HG02610 (cell line): Measurements from ENCODE around the gene RECQL5.
"Not testable (repeated sequence)": the region's sequence is repeated elsewhere in the genome, so short reads cannot be mapped to it uniquely, and the experiment has no call there.

Experiments
- ATAC-seq: cut with Tn5 transposase; IDR thresholded peaks from one replicate; pipeline ENCODE4 v1.9.1; 2021; ENCODE audit warnings: mild to moderate bottlenecking, moderate library complexity; ENCODE audit not compliant: unreplicated experiment

The RECQL5 gene

GRCh38 chr17:75649687-75650086 lies 17.3 kb downstream of the RECQL5 start:
- no peak for ATAC-seq

- ATAC-seq, result no peak
Observed at GRCh38 chr17:75647921-75648320, 19.0 kb downstream of the RECQL5 start.

- no peak for ATAC-seq
Observed at GRCh38 chr17:75647061-75647460, 19.9 kb downstream of the RECQL5 start.

GRCh38 chr17:75646638-75646992 lies 20.3 kb downstream of the RECQL5 start:
- ATAC-seq, result no peak

GRCh38 chr17:75645889-75646637 lies 20.9 kb downstream of the RECQL5 start:
- peak; percentile 81 for ATAC-seq

DNA sequence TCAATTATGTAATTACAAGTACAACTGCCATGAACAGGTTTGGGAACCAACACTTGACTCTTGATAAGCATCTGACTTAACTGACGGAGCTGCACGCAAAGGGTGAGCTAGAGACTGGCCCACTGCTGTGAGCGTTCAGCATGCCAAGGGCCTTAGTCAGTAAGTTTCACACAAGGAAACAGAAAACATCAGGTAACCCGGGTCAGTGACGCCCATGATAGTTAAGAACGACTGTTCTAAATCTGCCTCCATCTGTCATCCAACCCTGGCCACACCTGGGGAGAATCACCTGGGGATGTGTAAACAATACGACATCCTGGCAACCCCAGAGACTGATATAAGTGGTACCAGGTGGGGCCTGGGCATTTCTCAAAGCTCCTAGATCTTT lies 21.5 kb downstream of the RECQL5 start:
- no peak for ATAC-seq

DNA sequence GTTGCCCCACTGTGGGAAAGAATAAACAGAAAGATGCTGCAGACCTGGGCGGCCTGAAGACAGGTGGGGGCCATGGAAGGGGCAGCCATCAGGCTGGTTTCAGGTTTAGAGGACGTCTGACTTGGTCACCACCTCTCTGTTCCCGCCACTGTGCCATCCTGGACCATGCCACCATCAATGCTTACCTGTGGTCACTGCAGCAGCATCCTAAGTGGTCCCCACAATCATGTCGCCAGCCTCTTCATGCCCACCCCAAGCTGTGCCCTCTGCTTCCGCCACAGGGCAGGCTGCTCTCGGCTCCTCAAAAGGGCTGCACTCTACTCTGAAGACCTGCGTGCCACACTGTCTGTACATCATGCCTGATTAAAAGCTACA lies 23.3 kb downstream of the RECQL5 start:
- no peak for ATAC-seq

- ATAC-seq, result no peak
Observed at GRCh38 chr17:75642784-75643642, 23.9 kb downstream of the RECQL5 start.

GRCh38 chr17:75642182-75642783 lies 24.7 kb downstream of the RECQL5 start:
- ATAC-seq, result no peak

GRCh38 chr17:75641343-75641742 lies 25.6 kb downstream of the RECQL5 start:
- ATAC-seq, result no peak

DNA sequence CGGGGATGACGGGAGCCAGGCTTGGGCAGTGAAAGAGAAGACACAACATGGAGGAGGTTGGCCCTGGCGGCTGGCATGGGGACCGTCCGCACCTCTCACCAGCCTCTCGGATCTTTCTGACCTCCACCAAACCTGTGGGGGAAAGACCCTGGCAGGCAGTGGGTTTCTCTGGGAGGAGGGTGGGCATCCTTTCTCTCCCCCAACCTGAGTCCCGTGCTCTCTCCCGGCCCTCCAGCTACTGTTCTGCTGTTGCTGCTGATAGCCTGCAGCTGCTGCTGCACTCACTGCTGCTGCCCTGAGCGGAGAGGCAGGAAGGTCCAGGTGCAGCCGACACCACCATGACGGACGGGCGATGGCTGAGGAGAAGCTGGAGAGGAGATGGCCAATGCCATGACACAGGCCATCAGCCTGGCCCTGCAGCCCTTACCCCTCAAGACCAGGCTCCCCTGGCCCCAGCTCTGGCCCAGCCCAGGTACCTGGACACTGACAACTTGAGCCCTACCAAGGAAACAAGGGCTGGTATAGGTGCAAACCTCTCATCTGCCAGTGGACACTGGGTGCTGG lies 26.3 kb downstream of the RECQL5 start:
- ATAC-seq, result no peak

GRCh38 chr17:75639771-75640555 lies 27.0 kb downstream of the RECQL5 start:
- no peak for ATAC-seq

DNA sequence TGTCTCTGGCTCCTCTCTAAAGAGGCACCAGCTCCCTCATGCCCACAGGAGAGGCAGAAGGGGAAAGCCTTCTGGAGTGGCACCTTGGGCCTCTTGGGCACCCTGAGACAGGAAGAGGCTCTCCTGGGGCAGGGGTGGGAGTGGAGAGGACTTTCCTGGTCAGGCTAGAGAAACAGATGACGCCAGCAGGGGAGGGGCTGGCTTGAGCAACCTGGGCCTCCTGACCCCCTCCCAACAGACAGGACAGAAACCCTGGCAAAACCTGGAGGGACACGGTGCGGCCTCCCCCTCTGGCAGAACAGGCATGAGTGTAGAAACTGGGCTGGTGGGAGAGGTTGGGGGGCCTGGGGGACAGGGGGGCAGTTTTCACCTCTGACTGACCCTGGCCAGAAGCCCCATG lies 27.6 kb downstream of the RECQL5 start:
- ATAC-seq, result no peak

- no peak for ATAC-seq
Observed at GRCh38 chr17:75638893-75639292, 28.1 kb downstream of the RECQL5 start.

DNA sequence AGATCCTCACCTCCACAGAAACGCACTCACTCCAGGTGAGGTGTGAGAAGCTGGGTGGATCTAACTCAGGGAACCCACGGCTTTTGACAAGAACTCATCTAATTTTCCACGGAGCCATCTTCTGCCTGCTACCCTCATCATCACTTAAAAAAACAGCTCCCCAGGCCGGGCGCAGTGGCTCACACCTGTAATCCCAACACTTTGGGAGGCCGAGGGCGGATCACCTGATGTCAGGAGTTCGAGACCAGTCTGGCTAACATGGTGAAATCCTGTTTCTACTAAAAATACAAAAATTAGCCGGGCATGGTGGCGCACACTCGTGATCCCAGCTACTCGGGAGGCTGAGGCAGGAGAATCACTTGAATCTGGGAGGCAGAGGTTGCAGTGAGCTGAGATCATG lies 28.9 kb downstream of the RECQL5 start:
- not testable (repeated sequence) for ATAC-seq

- no peak for ATAC-seq
Observed at GRCh38 chr17:75637551-75637950, 29.4 kb downstream of the RECQL5 start.

- no peak for ATAC-seq
Observed at GRCh38 chr17:75637143-75637538, 29.8 kb downstream of the RECQL5 start.

DNA sequence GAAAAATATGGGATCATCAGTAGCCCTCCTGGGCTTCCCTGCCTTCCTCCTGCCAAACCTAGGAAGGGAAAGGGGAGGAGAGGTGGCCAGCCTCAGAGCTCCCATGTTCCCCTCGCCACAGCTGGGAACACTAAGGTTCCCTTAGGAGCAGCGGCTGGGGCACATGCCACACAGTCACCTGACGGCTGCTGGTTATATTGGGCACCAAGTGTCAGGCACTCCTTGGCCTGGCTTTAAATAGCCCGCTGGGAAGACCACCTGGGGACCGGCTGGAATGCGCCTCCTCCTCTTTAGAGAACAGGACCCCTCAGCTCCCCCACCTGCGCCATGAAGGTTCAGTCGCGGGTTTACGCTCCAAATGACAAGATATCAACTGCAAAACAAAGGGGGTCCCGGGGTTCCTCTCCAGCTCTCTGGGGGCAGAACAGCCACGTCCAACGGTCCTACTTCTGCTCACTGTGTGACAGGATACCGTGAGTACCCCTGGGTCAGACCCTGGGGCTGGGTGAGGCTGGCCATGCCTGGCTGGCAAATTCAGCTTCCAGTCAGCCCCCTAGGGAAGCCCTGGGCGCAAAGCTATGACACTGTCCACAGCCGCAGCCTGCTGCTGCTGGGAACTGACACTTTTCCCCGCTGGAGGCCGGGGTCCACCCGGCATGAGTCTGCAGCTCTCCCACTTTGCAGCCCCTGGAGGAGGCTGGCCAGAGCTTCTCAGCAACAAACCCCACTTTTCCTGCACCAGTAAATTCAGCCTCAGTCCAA lies 30.4 kb downstream of the RECQL5 start:
- no peak for ATAC-seq

GRCh38 chr17:75635610-75636202 lies 31.2 kb downstream of the RECQL5 start:
- no peak for ATAC-seq
